Measurements from ENCODE around the gene COL27A1. TPM values are rescaled to one million over a fixed set of nuclear protein-coding genes. Genes with fewer than 3 reads are reported as not detected.

Gene COL27A1
- total RNA-seq, 4 donors from 2014 or later: 1.0 to 5.7 (median 3.3) TPM

GRCh38 chr9:114170771-114171461, 15.6 kb downstream of the COL27A1 start:
- H3K9me3 ChIP-seq: no peaks in the 10 kb centered on the region
- peaks cover 5% of the 10 kb centered on the region for H3K27me3 ChIP-seq
- no peaks in the 10 kb centered on the region for H3K36me3 ChIP-seq
- TF ChIP-seq EP300 (IDR thresholded peaks at IDR 0.05) (no peak), POLR2AphosphoS5 (IDR thresholded peaks at IDR 0.05) (no peak), POLR2A (IDR thresholded peaks at IDR 0.05) (no peak)
- TF ChIP-seq, protein P1, sequence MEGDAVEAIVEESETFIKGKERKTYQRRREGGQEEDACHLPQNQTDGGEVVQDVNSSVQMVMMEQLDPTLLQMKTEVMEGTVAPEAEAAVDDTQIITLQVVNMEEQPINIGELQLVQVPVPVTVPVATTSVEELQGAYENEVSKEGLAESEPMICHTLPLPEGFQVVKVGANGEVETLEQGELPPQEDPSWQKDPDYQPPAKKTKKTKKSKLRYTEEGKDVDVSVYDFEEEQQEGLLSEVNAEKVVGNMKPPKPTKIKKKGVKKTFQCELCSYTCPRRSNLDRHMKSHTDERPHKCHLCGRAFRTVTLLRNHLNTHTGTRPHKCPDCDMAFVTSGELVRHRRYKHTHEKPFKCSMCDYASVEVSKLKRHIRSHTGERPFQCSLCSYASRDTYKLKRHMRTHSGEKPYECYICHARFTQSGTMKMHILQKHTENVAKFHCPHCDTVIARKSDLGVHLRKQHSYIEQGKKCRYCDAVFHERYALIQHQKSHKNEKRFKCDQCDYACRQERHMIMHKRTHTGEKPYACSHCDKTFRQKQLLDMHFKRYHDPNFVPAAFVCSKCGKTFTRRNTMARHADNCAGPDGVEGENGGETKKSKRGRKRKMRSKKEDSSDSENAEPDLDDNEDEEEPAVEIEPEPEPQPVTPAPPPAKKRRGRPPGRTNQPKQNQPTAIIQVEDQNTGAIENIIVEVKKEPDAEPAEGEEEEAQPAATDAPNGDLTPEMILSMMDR (IDR thresholded peaks at IDR 0.05): no peak
- no peak overlapping the region for H3K4me3 ChIP-seq
- no peak for ATAC-seq
- peaks cover 0 to 31% (median 0%) of the 10 kb centered on the region in 3 donors for H3K4me1 ChIP-seq
- WGBS, 2 donors (ENCODE audit: low coverage in 1 of 2): 71 to 98% methylated on average over 1 to 7 of the region's 11 CpGs
- H3K27ac ChIP-seq: peak overlapping the region in 1 of 4 donors; percentile 27

GRCh38 chr9:114171500-114171899, 16.2 kb downstream of the COL27A1 start:
- Histone ChIP-seq H3K36me3 (no peaks in the 10 kb centered on the region), H3K27me3 (peaks cover 5% of the 10 kb centered on the region), H3K27ac (peak overlapping the region in 1 of 4 donors; percentile 27), H3K9me3 (no peaks in the 10 kb centered on the region), H3K4me1 (peaks cover 0 to 37% (median 3%) of the 10 kb centered on the region in 3 donors), H3K4me3 (no peak overlapping the region)
- 100% methylated on average over 1 of the region's 7 CpGs; no CpG with 5 or more reads in 1 of the 2 donors for WGBS, 2 donors (ENCODE audit: low coverage in 1 of 2)
- ATAC-seq: no peak
- TF ChIP-seq POLR2A (IDR thresholded peaks at IDR 0.05) (no peak), EP300 (IDR thresholded peaks at IDR 0.05) (no peak), POLR2AphosphoS5 (IDR thresholded peaks at IDR 0.05) (no peak)
- TF ChIP-seq, protein P1 (IDR thresholded peaks at IDR 0.05): no peak

- H3K36me3 ChIP-seq: no peaks in the 10 kb centered on the region
- no peak for ATAC-seq
- 40 to 100% methylated on average over 1 to 10 of the region's 20 CpGs for WGBS, 2 donors (ENCODE audit: low coverage in 1 of 2)
- peaks cover 5% of the 10 kb centered on the region for H3K27me3 ChIP-seq
- no peak for TF ChIP-seq EP300 (IDR thresholded peaks at IDR 0.05)
- TF ChIP-seq POLR2A (IDR thresholded peaks at IDR 0.05): no peak
- TF ChIP-seq, protein P1 (IDR thresholded peaks at IDR 0.05): no peak
- TF ChIP-seq POLR2AphosphoS5 (IDR thresholded peaks at IDR 0.05): peak; percentile 24
- H3K9me3 ChIP-seq: no peaks in the 10 kb centered on the region
- H3K4me1 ChIP-seq: peaks cover 0 to 54% (median 17%) of the 10 kb centered on the region in 3 donors
- H3K27ac ChIP-seq: peak overlapping the region in 1 of 4 donors; percentile 51
- no peak overlapping the region for H3K4me3 ChIP-seq
These were observed 17.9 kb downstream of the COL27A1 start for GRCh38 chr9:114172981-114173833.

GRCh38 chr9:114174557-114174875, 19.2 kb downstream of the COL27A1 start:
- H3K36me3 ChIP-seq: no peaks in the 10 kb centered on the region
- no peaks in the 10 kb centered on the region for H3K9me3 ChIP-seq
- H3K27ac ChIP-seq: peak overlapping the region in 2 of 4 donors; percentile 60 to 63
- peaks cover 5% of the 10 kb centered on the region for H3K27me3 ChIP-seq
- H3K4me3 ChIP-seq: no peak overlapping the region
- WGBS, 2 donors (ENCODE audit: low coverage in 1 of 2): 58% methylated on average over 2 of the region's 3 CpGs; no CpG with 5 or more reads in 1 of the 2 donors
- TF ChIP-seq POLR2AphosphoS5 (IDR thresholded peaks at IDR 0.05) (no peak), EP300 (IDR thresholded peaks at IDR 0.05) (no peak), POLR2A (IDR thresholded peaks at IDR 0.05) (no peak)
- TF ChIP-seq, protein P1 (IDR thresholded peaks at IDR 0.05): no peak
- H3K4me1 ChIP-seq: peaks cover 0 to 64% (median 25%) of the 10 kb centered on the region in 3 donors
- no peak for ATAC-seq
